ENCODE data around the gene LCK. TPM values are rescaled to one million over a fixed set of nuclear protein-coding genes. Genes with fewer than 3 reads are reported as not detected.

The LCK gene
- not detected in 2 replicates for total RNA-seq (2014; rRNA removed; shearing (Covaris generic))

- DNase-seq (ENCODE audit: low read depth) = no peak
These were observed at the start of gene LCK for GRCh38 chr1:32250893-32251716. TSS of gene LCK (plus strand) at chr1:32251265. CDS start at chr1:32274330, 23,065 bp downstream.

- DNase-seq (ENCODE audit: low read depth) = no peak
These were observed 46.1 kb upstream of the LCK start for GRCh38 chr1:32204943-32205361.

- peak; percentile 77 for DNase-seq (ENCODE audit: low read depth)
These were observed 45.4 kb upstream of the LCK start, which contains the start of gene IQCC for GRCh38 chr1:32205401-32206370. TSS of gene IQCC (plus strand) at chr1:32205671. CDS start at chr1:32205682, 11 bp downstream.

GRCh38 chr1:32208469-32208868 lies 42.6 kb upstream of the LCK start:
- DNase-seq (ENCODE audit: low read depth) = no peak

- DNase-seq (ENCODE audit: low read depth) = peak; percentile 72
These were observed 42.2 kb upstream of the LCK start, which contains the start of gene DCDC2B for GRCh38 chr1:32208891-32209328. TSS of gene DCDC2B (plus strand) at chr1:32209089. CDS start at chr1:32209094, 5 bp downstream.

- DNase-seq (ENCODE audit: low read depth) = peak; percentile 64
These were observed 35.2 kb upstream of the LCK start for GRCh38 chr1:32215629-32216480.

GRCh38 chr1:32216566-32216965 lies 34.5 kb upstream of the LCK start:
- DNase-seq (ENCODE audit: low read depth) = no peak

- DNase-seq (ENCODE audit: low read depth) = no peak
These were observed 32.0 kb upstream of the LCK start for GRCh38 chr1:32219022-32219421.

- DNase-seq (ENCODE audit: low read depth) = no peak
These were observed 30.1 kb upstream of the LCK start for GRCh38 chr1:32220746-32221580.

GRCh38 chr1:32221581-32221979 lies 29.5 kb upstream of the LCK start:
- no peak for DNase-seq (ENCODE audit: low read depth)

GRCh38 chr1:32221980-32222755 lies 28.9 kb upstream of the LCK start, which contains the start of the genes EIF3I and TMEM234:
TSS of gene EIF3I (plus strand) at chr1:32222407. CDS start at chr1:32222442, 35 bp downstream.
TSS of gene TMEM234 (minus strand) at chr1:32222353. CDS start at chr1:32222322, 31 bp downstream.
- peak; percentile 90 for DNase-seq (ENCODE audit: low read depth)

GRCh38 chr1:32223683-32224082 lies 27.4 kb upstream of the LCK start:
- no peak for DNase-seq (ENCODE audit: low read depth)

GRCh38 chr1:32224285-32224684 lies 26.8 kb upstream of the LCK start:
- no peak for DNase-seq (ENCODE audit: low read depth)

GRCh38 chr1:32228771-32229170 lies 22.3 kb upstream of the LCK start:
- no peak for DNase-seq (ENCODE audit: low read depth)

GRCh38 chr1:32231843-32232432 lies 19.1 kb upstream of the LCK start:
- DNase-seq (ENCODE audit: low read depth) = no peak

GRCh38 chr1:32232558-32233304 lies 18.3 kb upstream of the LCK start:
- DNase-seq (ENCODE audit: low read depth) = no peak

- DNase-seq (ENCODE audit: low read depth) = no peak
These were observed 16.3 kb upstream of the LCK start for GRCh38 chr1:32234792-32235191.

- DNase-seq (ENCODE audit: low read depth) = no peak
These were observed 11.7 kb upstream of the LCK start for GRCh38 chr1:32239337-32239736.

All from RPMI7951 (cell line).